ENCODE results near the gene RNLS.

The RNLS gene

DNA sequence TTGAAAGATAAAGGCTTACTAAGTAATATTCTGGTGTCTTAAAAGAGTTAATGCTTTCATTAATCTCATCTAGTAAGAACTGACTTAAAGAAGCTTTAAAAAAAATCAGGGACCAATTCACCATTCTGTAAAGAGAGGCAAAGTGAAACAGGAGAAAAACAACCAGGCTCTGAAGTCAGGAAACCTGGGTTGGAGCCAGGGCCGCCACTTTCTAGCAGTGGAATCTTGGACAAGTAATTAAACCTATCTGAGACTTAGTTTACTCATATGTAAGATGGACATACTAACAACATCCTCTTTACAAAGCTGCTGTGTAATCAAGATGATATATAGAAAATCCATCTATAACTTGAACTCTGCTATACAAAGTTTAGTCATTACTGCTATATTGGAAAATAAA, 154.1 kb downstream of the RNLS start:
- CTCF ChIA-PET, result no interaction called here
- TF ChIP-seq, protein P1, sequence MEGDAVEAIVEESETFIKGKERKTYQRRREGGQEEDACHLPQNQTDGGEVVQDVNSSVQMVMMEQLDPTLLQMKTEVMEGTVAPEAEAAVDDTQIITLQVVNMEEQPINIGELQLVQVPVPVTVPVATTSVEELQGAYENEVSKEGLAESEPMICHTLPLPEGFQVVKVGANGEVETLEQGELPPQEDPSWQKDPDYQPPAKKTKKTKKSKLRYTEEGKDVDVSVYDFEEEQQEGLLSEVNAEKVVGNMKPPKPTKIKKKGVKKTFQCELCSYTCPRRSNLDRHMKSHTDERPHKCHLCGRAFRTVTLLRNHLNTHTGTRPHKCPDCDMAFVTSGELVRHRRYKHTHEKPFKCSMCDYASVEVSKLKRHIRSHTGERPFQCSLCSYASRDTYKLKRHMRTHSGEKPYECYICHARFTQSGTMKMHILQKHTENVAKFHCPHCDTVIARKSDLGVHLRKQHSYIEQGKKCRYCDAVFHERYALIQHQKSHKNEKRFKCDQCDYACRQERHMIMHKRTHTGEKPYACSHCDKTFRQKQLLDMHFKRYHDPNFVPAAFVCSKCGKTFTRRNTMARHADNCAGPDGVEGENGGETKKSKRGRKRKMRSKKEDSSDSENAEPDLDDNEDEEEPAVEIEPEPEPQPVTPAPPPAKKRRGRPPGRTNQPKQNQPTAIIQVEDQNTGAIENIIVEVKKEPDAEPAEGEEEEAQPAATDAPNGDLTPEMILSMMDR (conservative IDR thresholded peaks at IDR 0.05; ENCODE audit: low read depth), result no peak
- H3K27ac ChIP-seq, result no peak overlapping the region
- DNase-seq (ENCODE audit: low spot score), result no peak
- POLR2A ChIA-PET (ENCODE audit: low non-redundant PET), result no interaction called here

DNA sequence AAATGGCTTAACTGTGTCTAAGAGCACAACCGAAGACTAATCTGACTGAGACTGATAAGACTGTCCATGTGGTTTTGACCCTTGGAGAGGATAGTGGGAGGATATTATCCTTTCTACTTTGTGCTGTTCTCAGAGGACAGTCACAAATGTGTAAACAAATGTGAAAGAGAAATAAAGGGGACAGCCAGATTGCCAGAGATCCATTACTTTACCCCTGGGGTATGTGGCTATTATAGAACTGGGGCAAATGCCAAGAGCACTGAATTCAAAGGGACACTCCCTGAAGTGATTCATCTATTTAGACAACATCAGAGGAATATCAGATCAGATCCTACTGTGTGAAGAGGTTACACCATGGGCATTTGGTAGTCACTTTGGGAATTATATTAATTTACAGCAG, 154.7 kb downstream of the RNLS start:
- DNase-seq (ENCODE audit: low spot score), result peak; percentile 65
- ChIA-PET POLR2A (ENCODE audit: low non-redundant PET) (no interaction called here), CTCF (no interaction called here)
- no peak overlapping the region for H3K27ac ChIP-seq
- TF ChIP-seq, protein P1 (conservative IDR thresholded peaks at IDR 0.05; ENCODE audit: low read depth), result no peak

DNA sequence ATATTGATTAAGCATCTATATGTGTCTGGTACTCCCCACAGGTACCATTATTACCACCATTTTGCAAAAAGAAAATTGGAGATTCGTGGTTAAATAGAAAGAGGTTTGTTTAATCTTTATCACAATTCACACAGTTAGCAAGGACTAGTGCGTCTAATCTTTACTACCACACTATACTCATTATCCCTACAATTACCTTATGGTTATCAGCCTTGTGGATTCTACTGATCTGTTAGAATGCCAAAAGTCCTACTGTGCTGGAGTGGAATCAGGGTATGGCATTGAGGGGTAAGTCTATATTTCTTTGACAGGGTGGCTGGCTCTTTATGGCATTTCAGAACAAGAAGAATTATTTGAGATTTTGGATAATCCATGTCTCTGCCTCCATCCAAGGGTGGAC, 156.1 kb downstream of the RNLS start:
- POLR2A ChIA-PET (ENCODE audit: low non-redundant PET), result no interaction called here
- CTCF ChIA-PET, result no interaction called here
- TF ChIP-seq, protein P1 (conservative IDR thresholded peaks at IDR 0.05; ENCODE audit: low read depth), result no peak
- DNase-seq (ENCODE audit: low spot score), result no peak
- no peak overlapping the region for H3K27ac ChIP-seq

DNA sequence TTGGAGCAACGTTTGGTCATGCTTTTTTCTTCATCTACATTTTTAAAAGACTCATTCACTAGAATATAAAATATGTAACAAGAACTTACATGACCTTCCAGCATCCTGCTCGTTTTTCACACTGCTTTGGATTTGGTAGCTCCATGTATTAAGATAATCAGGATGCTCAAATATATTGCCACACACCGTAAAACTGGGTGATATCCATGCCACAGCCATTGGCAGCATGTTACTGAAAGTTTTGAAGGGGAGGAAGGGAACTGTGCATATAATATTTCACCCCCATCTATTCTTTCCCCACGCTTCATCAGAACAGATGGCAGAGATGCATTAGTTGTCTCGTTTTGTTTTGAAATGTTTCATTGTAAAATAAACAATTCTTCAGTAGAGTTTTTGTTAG, 158.2 kb downstream of the RNLS start:
- no peak overlapping the region for H3K27ac ChIP-seq
- TF ChIP-seq, protein P1 (conservative IDR thresholded peaks at IDR 0.05; ENCODE audit: low read depth), result no peak
- no peak for DNase-seq (ENCODE audit: low spot score)
- ChIA-PET POLR2A (ENCODE audit: low non-redundant PET) (no interaction called here), CTCF (interaction anchor here (0.5 to 1.0 kb wide), 2 partner anchors 311 to 572 kb away, joined by 6 to 7 read pairs; no protein-coding TSS in a partner anchor)

DNA sequence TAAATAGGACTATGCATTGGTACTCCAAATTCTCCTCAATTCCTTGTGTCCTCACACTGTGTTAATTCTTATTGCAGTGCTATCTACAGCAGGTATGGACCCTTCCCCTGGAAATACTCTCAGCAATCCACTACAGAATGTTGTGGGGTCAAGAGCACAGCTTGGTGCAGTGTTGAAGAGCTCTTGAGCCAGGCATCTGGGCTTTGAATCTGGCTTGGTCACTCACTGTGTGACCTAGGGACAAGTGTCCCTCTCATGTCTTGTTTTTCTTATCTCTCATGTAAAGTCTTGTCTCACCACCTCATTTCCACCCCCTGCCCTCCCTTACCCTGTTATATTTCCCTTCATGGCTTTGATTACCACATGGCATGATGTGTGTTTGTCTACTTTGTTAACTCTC, 159.4 kb downstream of the RNLS start:
- DNase-seq (ENCODE audit: low spot score), result no peak
- POLR2A ChIA-PET (ENCODE audit: low non-redundant PET), result no interaction called here
- no peak overlapping the region for H3K27ac ChIP-seq
- CTCF ChIA-PET, result no interaction called here
- TF ChIP-seq, protein P1 (conservative IDR thresholded peaks at IDR 0.05; ENCODE audit: low read depth), result no peak

DNA sequence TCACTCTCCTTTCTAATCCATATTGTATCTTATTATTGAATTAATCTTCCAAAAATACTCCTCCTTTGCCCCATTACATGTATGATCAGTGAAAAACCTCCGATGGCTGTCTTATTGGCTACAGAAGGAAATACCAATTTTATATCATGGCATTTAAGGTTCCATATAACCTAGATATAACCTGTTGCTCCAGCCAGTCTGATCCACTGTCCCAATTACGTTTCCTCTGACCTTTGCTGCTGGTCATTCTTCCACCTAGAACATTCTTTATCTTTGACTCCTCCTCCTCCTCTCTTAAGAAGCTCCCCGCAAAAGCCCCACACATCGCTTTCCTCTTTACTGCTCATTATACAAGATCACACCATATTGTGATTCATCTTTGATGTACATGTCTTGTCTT, 161.5 kb downstream of the RNLS start:
- ChIA-PET CTCF (interaction anchor here (1.2 kb wide), 1 partner anchor 86 kb away, joined by 3 read pairs; no protein-coding TSS in a partner anchor), POLR2A (ENCODE audit: low non-redundant PET) (no interaction called here)
- H3K27ac ChIP-seq, result no peak overlapping the region
- no peak for DNase-seq (ENCODE audit: low spot score)
- TF ChIP-seq, protein P1 (conservative IDR thresholded peaks at IDR 0.05; ENCODE audit: low read depth), result no peak

DNA sequence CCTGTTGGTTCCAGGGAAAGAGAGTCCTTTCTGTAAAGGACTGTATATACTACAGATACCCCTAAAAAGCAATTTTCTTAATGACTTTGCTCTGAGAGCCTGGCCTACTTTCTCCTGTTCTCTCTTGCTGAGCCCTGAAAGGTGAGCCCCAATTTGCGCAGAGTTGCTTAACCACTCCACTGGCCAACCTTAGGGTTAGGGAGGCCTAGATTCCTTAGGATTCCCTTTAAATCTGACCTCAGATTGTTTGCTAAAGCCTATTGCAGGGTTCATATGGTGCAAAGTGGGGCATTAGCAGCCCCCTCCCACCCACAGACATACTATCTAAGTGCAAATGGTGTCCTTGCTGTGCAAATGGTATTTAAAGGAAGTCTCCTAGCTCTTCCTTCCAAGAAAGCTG, 164.2 kb downstream of the RNLS start:
- H3K27ac ChIP-seq, result no peak overlapping the region
- ChIA-PET CTCF (interaction anchor here (0.6 kb wide), 1 partner anchor 548 kb away, joined by 3 read pairs; no protein-coding TSS in a partner anchor), POLR2A (ENCODE audit: low non-redundant PET) (no interaction called here)
- TF ChIP-seq, protein P1 (conservative IDR thresholded peaks at IDR 0.05; ENCODE audit: low read depth), result no peak
- DNase-seq (ENCODE audit: low spot score), result no peak
